Activated naive CD4-positive, alpha-beta T cell treated with anti-CD3 and anti-CD28 coated beads, Interleukin-2, amount 10 ng/mL, durations not matched to agents 7 days and 5 days (primary cell): ENCODE measurements around the gene COMP.

Experiments used
- CTCF ChIA-PET: fragments of 350-600 bp; sonication (Branson Sonifier 250); formaldehyde crosslinking; loops from one replicate; lab custom pipeline; 2021; ENCODE audit warnings: antibody characterized with exemption; lab: Charles Lee
- DNase-seq: peaks from one replicate; pipeline ENCODE4 v3.0.0-alpha.2; 2020
- H3K27ac Mint-ChIP-seq: one replicate; pipeline ENCODE4 v1.8.0; 2021; ENCODE audit warnings: mild to moderate bottlenecking, moderate library complexity, mixed read lengths
- H3K27me3 Mint-ChIP-seq: one replicate; pipeline ENCODE4 v1.8.0; 2021; ENCODE audit warnings: mild to moderate bottlenecking, mixed read lengths
- H3K36me3 Mint-ChIP-seq: one replicate; pipeline ENCODE4 v1.8.0; 2021; ENCODE audit warnings: mixed read lengths
- H3K4me1 Mint-ChIP-seq: one replicate; pipeline ENCODE4 v1.8.0; 2021; ENCODE audit warnings: mixed read lengths
- H3K4me3 Mint-ChIP-seq: one replicate; pipeline ENCODE4 v1.8.0; 2021; ENCODE audit warnings: mild to moderate bottlenecking, moderate library complexity, mixed read lengths
- H3K9me3 Mint-ChIP-seq: one replicate; pipeline ENCODE4 v1.8.0; 2021; ENCODE audit warnings: mixed read lengths

Gene COMP

DNA sequence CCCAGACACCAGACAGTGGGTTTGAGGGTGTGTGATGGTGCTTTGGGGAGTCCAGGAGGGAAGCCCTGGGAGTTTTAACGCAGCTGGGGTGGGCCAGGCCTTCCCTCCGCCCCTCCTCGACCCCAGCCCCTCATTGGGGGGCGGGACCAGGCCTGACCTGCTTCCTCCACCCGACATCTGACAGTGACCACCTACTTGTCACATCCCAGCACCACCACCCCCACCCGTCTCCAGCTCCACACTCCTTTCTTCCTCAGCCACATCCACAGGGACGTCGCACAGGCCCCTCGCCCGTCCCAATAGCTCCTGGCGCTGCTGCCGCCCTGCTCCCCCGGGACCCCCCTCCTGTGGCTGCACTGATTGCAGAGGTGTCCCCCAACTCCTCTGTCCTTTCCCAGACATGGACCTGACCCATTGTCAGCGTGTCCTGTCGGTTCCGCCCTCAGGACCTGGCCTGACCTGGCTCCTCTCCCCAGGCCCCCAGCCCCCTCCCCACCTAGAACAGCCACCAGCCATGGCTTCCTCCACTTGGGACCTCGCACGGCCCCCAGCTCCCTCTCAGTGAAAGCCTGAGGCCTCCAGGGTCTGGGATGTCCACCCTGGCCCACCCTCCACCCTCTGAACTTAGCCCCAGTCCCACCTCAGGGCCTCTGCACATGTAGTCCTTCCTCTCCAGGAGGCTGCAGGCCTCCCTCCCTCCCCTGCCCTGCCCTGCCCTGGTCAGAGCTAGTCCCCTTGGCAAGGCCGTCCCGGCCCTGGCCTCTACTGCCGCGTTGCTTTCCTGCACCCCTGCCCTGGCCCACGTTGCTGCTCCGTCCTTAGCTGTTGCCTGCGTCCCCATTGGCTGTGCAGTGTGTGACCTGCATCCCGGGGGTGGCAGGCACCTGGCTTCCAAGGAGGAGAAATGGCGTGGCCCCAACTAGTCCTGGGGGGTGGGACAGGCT, 30.4 kb downstream of the COMP start:
- Mint-ChIP-seq H3K9me3 (no peaks in the 10 kb centered on the region), H3K4me1 (no peaks in the 10 kb centered on the region), H3K27ac (no peak overlapping the region), H3K36me3 (no peaks in the 10 kb centered on the region), H3K4me3 (no peak overlapping the region), H3K27me3 (no peaks in the 10 kb centered on the region)
- DNase-seq = no peak
- CTCF ChIA-PET = no interaction called here

- H3K27ac Mint-ChIP-seq = no peak overlapping the region
- DNase-seq = no peak
- CTCF ChIA-PET = no interaction called here
- H3K4me1 Mint-ChIP-seq = no peaks in the 10 kb centered on the region
- H3K36me3 Mint-ChIP-seq = no peaks in the 10 kb centered on the region
- H3K27me3 Mint-ChIP-seq = no peaks in the 10 kb centered on the region
- no peak overlapping the region for H3K4me3 Mint-ChIP-seq
- H3K9me3 Mint-ChIP-seq = no peaks in the 10 kb centered on the region
These were observed 31.1 kb downstream of the COMP start for GRCh38 chr19:18759995-18760426.

DNA sequence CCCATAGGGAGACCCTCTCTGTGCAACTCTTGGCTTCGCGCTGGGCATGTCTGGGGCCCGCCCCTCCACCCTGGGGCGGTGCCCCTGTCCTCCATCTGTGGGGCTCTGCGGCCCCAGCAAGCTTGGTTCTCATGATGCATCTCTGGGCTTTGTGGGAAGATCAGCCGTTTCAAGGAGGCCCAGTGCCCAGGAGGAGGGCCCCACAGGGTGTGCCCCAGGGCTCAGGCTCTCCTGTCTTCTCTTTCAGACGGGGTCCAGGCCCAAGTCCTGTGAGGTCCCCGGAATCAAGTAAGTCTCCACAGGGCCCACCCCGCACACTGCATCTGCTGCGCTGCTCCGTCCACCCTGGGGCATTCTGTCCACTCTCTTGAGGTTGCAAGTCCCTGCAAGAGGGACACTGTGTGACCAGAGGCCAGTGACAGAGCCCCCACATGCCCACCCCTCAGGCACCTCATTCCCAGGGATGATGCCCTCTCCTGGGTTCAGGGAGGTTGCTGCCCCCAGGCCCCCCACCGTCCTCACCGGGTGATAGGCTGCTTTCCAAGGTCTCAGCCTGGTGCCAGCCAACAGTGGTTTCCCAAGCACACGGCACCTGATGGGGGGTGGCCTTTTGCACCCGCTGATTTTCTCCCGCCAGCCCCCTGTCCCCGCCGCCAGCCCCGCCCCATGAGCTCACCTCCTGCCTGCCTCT, 31.7 kb downstream of the COMP start:
- no peak for DNase-seq
- no peak overlapping the region for H3K27ac Mint-ChIP-seq
- H3K4me3 Mint-ChIP-seq = no peak overlapping the region
- CTCF ChIA-PET = no interaction called here
- H3K9me3 Mint-ChIP-seq = no peaks in the 10 kb centered on the region
- H3K4me1 Mint-ChIP-seq = no peaks in the 10 kb centered on the region
- no peaks in the 10 kb centered on the region for H3K27me3 Mint-ChIP-seq
- H3K36me3 Mint-ChIP-seq = no peaks in the 10 kb centered on the region

DNA sequence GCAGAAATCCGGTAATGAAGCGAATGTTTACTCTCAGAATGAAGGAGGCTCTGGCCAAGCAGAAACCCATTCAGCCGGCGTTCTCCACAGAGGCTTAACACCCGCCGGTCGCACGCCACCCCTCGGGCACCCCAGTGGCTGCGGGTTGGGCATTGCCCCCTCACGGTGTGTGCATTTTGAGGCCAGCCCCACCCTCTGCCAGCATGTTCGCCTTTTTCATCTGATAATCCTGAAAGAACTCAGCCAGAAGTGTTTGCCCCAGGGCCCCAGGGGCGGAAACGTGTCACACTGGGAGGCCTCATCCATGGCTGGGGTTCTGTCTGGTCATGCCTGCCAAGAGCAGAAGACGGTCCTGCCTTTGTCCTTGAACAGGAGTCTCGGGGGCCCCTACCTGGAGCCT, 34.2 kb downstream of the COMP start:
- H3K4me3 Mint-ChIP-seq = no peak overlapping the region
- no peak overlapping the region for H3K27ac Mint-ChIP-seq
- CTCF ChIA-PET = no interaction called here
- DNase-seq = no peak
- no peaks in the 10 kb centered on the region for H3K9me3 Mint-ChIP-seq
- no peaks in the 10 kb centered on the region for H3K36me3 Mint-ChIP-seq
- no peaks in the 10 kb centered on the region for H3K4me1 Mint-ChIP-seq
- H3K27me3 Mint-ChIP-seq = no peaks in the 10 kb centered on the region

DNA sequence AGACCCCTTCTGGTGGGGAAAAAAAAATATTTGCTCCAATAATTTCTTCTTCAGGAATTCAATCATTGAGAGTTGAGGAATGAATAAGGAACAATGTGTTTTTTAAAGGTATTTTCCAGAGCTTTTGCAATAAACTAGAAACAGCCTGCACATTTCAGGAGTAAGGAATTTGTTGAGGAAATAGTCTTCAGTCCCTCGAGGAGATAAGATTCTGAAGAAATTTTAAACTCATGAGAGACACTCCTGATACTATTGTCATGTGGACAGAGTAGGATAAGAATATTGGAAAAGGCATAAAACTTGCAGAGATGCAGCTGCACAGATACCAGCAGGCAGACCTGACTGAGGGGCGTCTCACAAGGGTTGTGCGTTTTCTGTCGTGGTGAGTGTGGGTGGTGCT, 36.6 kb downstream of the COMP start:
- CTCF ChIA-PET = no interaction called here
- no peaks in the 10 kb centered on the region for H3K27me3 Mint-ChIP-seq
- H3K9me3 Mint-ChIP-seq = no peaks in the 10 kb centered on the region
- no peak overlapping the region for H3K27ac Mint-ChIP-seq
- no peak overlapping the region for H3K4me3 Mint-ChIP-seq
- no peaks in the 10 kb centered on the region for H3K36me3 Mint-ChIP-seq
- no peaks in the 10 kb centered on the region for H3K4me1 Mint-ChIP-seq
- DNase-seq = no peak

DNA sequence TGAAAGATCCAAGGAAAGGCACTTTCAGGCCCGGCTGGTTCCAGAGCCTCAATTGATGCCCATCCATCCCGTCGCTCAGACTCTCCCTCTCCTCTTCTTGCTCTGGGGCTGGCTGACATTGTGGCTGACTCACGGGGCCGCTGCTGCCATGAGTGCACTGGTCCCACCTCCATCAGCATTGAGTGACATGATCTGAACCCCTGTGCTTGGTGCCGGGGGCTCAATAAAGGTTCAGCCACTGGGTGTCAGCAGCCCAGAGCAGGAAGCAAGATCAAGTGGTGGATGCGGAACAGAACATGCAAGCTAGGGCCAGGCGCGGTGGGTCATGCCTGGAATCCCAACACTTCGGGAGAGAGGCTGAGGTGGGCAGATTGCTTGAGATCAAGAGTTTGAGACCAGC, 39.5 kb downstream of the COMP start:
- Mint-ChIP-seq H3K27ac (no peak overlapping the region), H3K4me1 (no peaks in the 10 kb centered on the region), H3K27me3 (no peaks in the 10 kb centered on the region), H3K36me3 (no peaks in the 10 kb centered on the region), H3K9me3 (no peaks in the 10 kb centered on the region), H3K4me3 (no peak overlapping the region)
- no peak for DNase-seq
- CTCF ChIA-PET = no interaction called here

- CTCF ChIA-PET = no interaction called here
- Mint-ChIP-seq H3K27me3 (no peaks in the 10 kb centered on the region), H3K36me3 (no peaks in the 10 kb centered on the region), H3K27ac (no peak overlapping the region), H3K9me3 (no peaks in the 10 kb centered on the region), H3K4me3 (no peak overlapping the region), H3K4me1 (no peaks in the 10 kb centered on the region)
- DNase-seq = no peak
These were observed 40.7 kb downstream of the COMP start for GRCh38 chr19:18750295-18750970.

GRCh38 chr19:18749362-18750231, 41.5 kb downstream of the COMP start:
- DNase-seq = no peak
- no peak overlapping the region for H3K27ac Mint-ChIP-seq
- CTCF ChIA-PET = no interaction called here
- no peaks in the 10 kb centered on the region for H3K4me1 Mint-ChIP-seq
- no peaks in the 10 kb centered on the region for H3K27me3 Mint-ChIP-seq
- H3K9me3 Mint-ChIP-seq = no peaks in the 10 kb centered on the region
- no peak overlapping the region for H3K4me3 Mint-ChIP-seq
- H3K36me3 Mint-ChIP-seq = no peaks in the 10 kb centered on the region

GRCh38 chr19:18746401-18747325, 44.4 kb downstream of the COMP start:
- H3K27ac Mint-ChIP-seq = no peak overlapping the region
- H3K4me1 Mint-ChIP-seq = no peaks in the 10 kb centered on the region
- H3K9me3 Mint-ChIP-seq = no peaks in the 10 kb centered on the region
- no peaks in the 10 kb centered on the region for H3K27me3 Mint-ChIP-seq
- DNase-seq = no peak
- CTCF ChIA-PET = no interaction called here
- no peak overlapping the region for H3K4me3 Mint-ChIP-seq
- no peaks in the 10 kb centered on the region for H3K36me3 Mint-ChIP-seq

GRCh38 chr19:18745931-18746330, 45.2 kb downstream of the COMP start:
- Mint-ChIP-seq H3K27ac (no peak overlapping the region), H3K36me3 (no peaks in the 10 kb centered on the region), H3K27me3 (no peaks in the 10 kb centered on the region), H3K4me3 (no peak overlapping the region), H3K4me1 (no peaks in the 10 kb centered on the region), H3K9me3 (no peaks in the 10 kb centered on the region)
- DNase-seq = no peak
- CTCF ChIA-PET = no interaction called here

DNA sequence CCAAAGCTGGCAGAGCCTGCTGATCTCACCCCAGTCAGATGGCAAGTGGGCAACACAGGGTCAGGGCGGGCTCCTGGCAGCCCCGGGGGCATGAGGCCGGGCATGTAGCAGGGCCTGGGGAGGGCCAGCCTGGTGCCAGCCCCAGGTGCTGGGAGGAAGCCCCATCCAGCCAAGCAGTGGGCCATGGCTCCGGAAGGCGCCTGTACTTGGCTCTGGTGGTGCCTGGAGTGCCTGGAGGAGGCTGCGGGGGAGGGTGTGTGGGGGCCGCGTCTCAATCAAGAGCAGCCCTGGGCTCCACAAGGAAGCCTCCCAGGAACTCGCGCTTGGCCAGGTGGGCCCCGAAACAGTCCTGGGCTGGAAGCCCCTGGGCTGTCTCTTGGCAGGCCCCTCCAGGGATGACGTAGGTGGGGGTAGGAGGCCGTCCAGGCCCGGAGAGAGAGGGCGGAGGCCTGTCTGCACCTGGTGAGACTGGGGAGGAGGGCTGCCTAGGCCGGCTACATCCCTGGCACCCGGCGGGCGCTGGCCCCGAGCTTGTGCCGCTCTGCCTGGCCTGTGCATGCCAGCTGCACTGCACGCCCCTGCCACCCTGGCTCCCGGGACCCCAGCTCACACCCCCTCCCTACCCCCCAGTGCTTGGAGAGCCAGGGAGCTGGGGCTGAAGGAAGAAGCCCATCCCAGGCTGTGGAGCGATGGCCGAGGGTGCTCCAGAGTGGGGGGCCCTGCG, 45.9 kb downstream of the COMP start:
- H3K9me3 Mint-ChIP-seq = no peaks in the 10 kb centered on the region
- CTCF ChIA-PET = no interaction called here
- H3K27ac Mint-ChIP-seq = no peak overlapping the region
- no peaks in the 10 kb centered on the region for H3K36me3 Mint-ChIP-seq
- no peaks in the 10 kb centered on the region for H3K27me3 Mint-ChIP-seq
- no peaks in the 10 kb centered on the region for H3K4me1 Mint-ChIP-seq
- DNase-seq = no peak
- no peak overlapping the region for H3K4me3 Mint-ChIP-seq

DNA sequence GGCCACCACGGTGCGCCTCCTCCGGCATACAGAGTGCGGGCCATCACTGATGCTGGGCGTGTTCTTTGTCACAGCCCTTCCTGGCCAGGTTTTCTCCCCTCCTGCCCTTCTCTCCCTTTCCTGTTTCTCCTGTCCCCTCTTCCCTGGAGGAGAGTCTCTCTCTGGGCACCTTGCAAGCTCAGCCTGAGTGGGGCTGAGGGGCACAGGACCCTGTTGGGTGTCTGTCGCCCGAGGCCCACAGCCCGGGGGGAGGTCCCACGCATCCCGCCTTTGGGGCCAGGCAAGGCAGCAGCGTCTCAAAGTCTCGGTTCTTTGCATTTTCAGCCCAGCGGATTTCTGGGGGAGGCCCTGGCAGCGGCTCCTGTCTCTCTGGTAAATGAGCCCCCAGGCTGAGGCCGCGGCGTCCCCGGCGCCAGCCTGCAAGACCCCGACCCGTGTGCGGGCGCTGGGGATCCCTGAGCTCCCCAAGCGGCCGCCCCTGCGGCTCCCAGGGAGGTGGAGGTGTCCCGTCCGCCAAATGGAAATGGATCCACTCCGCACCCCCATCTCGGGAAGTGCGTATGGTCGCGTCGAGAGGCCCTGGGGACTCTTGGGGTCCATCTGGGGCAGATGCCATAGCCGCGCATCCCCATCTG, 47.2 kb downstream of the COMP start:
- Mint-ChIP-seq H3K27me3 (no peaks in the 10 kb centered on the region), H3K9me3 (no peaks in the 10 kb centered on the region), H3K4me1 (no peaks in the 10 kb centered on the region), H3K4me3 (no peak overlapping the region), H3K36me3 (no peaks in the 10 kb centered on the region), H3K27ac (no peak overlapping the region)
- no peak for DNase-seq
- CTCF ChIA-PET = no interaction called here
